Neutrophil (primary cell): ENCODE results near the gene PLXND1.

Source experiments
- H3K27ac ChIP-seq: fragments of 200-600 bp; sonication (generic); 2 replicates; pipeline ENCODE4 v1.5.1; 2016; ENCODE audit warnings: mild to moderate bottlenecking, moderate library complexity
- H3K27me3 ChIP-seq: fragments of 200-600 bp; sonication (generic); 2 replicates; pipeline ENCODE4 v1.6.0; 2016; ENCODE audit warnings: mild to moderate bottlenecking
- H3K36me3 ChIP-seq: fragments of 200-600 bp; sonication (generic); 2 replicates; pipeline ENCODE4 v1.5.1; 2017
- H3K4me1 ChIP-seq, 2 experiments: fragments of 200-600 bp in 1 of 2; sonication (generic) in 1 of 2; 1 replicate in 1 of 2; 2 replicates in 1 of 2; pipeline versions ENCODE4 v1.5.1 to v1.6.1; 2013 to 2016; ENCODE audit warnings: low read depth in 1 of 2, low read length in 1 of 2, mild to moderate bottlenecking in 1 of 2, moderate library complexity in 1 of 2; ENCODE audit not compliant: control insufficient read depth in 1 of 2, insufficient read depth in 1 of 2
- H3K4me3 ChIP-seq, 2 experiments: fragments of 200-600 bp in 1 of 2; sonication (generic) in 1 of 2; 1 replicate in 1 of 2; 2 replicates in 1 of 2; pipeline ENCODE4 v1.5.1; 2013 to 2016; ENCODE audit warnings: low read depth in 1 of 2, low read length in 1 of 2, mild to moderate bottlenecking in 1 of 2, moderate library complexity in 1 of 2
- H3K9me3 ChIP-seq: fragments of 200-600 bp; sonication (generic); 2 replicates; pipeline ENCODE4 v1.5.1; 2016
- TF ChIP-seq, protein P1 (sequence below): fragments of 200-600 bp; sonication (generic); IDR thresholded peaks from 2 replicates; pipeline ENCODE4 v1.5.1; 2016; ENCODE audit warnings: antibody characterized with exemption

Gene PLXND1

GRCh38 chr3:129572603-129573002 is 33.9 kb downstream of the PLXND1 start:
- H3K9me3 ChIP-seq, result no peaks in the 10 kb centered on the region
- H3K27ac ChIP-seq, result no peak overlapping the region
- TF ChIP-seq, protein P1, sequence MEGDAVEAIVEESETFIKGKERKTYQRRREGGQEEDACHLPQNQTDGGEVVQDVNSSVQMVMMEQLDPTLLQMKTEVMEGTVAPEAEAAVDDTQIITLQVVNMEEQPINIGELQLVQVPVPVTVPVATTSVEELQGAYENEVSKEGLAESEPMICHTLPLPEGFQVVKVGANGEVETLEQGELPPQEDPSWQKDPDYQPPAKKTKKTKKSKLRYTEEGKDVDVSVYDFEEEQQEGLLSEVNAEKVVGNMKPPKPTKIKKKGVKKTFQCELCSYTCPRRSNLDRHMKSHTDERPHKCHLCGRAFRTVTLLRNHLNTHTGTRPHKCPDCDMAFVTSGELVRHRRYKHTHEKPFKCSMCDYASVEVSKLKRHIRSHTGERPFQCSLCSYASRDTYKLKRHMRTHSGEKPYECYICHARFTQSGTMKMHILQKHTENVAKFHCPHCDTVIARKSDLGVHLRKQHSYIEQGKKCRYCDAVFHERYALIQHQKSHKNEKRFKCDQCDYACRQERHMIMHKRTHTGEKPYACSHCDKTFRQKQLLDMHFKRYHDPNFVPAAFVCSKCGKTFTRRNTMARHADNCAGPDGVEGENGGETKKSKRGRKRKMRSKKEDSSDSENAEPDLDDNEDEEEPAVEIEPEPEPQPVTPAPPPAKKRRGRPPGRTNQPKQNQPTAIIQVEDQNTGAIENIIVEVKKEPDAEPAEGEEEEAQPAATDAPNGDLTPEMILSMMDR, result no peak
- no peaks in the 10 kb centered on the region for H3K27me3 ChIP-seq
- H3K36me3 ChIP-seq, result no peaks in the 10 kb centered on the region
- no peak overlapping the region for H3K4me3 ChIP-seq
- peaks cover 2 to 12% of the 10 kb centered on the region in 2 experiments for H3K4me1 ChIP-seq

GRCh38 chr3:129571605-129572547 is 34.6 kb downstream of the PLXND1 start:
- Histone ChIP-seq H3K4me3 (no peak overlapping the region), H3K36me3 (no peaks in the 10 kb centered on the region), H3K27me3 (no peaks in the 10 kb centered on the region), H3K9me3 (no peaks in the 10 kb centered on the region), H3K27ac (no peak overlapping the region), H3K4me1 (peaks cover 0 to 5% of the 10 kb centered on the region in 2 experiments)
- TF ChIP-seq, protein P1, result no peak

GRCh38 chr3:129569856-129570255 is 36.6 kb downstream of the PLXND1 start:
- Histone ChIP-seq H3K27ac (no peak overlapping the region), H3K4me3 (no peak overlapping the region), H3K36me3 (no peaks in the 10 kb centered on the region), H3K27me3 (no peaks in the 10 kb centered on the region), H3K4me1 (no peaks in the 10 kb centered on the region), H3K9me3 (no peaks in the 10 kb centered on the region)
- TF ChIP-seq, protein P1, result no peak

GRCh38 chr3:129567939-129568338 is 38.5 kb downstream of the PLXND1 start:
- H3K36me3 ChIP-seq, result no peaks in the 10 kb centered on the region
- H3K27ac ChIP-seq, result no peak overlapping the region
- TF ChIP-seq, protein P1, result no peak
- H3K4me3 ChIP-seq, result no peak overlapping the region
- H3K9me3 ChIP-seq, result no peaks in the 10 kb centered on the region
- no peaks in the 10 kb centered on the region for H3K27me3 ChIP-seq
- no peaks in the 10 kb centered on the region for H3K4me1 ChIP-seq

DNA sequence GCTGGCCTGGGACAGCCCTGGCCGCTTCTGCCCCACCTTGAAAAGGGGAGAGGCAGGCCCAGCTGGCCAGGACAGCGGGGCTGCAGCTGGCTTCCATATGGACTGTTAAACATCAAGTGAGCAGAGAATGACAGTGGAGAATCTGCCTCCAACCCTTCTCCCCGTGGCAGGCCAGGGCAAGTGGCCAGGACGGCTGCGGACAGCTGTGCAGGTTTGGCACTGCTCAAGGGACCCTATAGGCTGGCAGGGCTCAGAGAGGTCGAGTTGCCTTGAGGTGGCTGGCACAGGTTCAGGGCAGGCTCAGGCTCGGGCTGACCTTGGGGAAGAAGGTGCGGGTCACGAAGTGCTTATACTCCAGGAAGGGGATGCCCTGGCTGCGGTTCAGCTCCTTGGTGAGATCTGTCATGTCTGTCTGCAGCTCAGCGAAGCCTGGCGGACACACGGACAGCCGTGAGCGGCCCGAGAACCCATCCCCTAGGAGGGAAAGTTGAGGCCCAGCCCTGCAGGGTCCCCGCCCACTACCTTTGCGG is 39.2 kb downstream of the PLXND1 start:
- TF ChIP-seq, protein P1, result no peak
- Histone ChIP-seq H3K9me3 (no peaks in the 10 kb centered on the region), H3K4me3 (no peak overlapping the region), H3K4me1 (no peaks in the 10 kb centered on the region), H3K27ac (no peak overlapping the region), H3K36me3 (no peaks in the 10 kb centered on the region), H3K27me3 (no peaks in the 10 kb centered on the region)
